OCI-LY1 (cell line): ENCODE measurements around the gene DLK1.

Source experiments
- CTCF ChIP-seq: fragments of 200-600 bp; sonication (generic), shearing (Covaris generic); IDR thresholded peaks from 2 replicates; pipeline ENCODE4 v1.5.1; 2017; ENCODE audit warnings: mild to moderate bottlenecking, antibody characterized with exemption, low read length, moderate library complexity, mixed read lengths
- EZH2 ChIP-seq: fragments of 200-600 bp; sonication (generic), shearing (Covaris generic); IDR thresholded peaks from 2 replicates; pipeline ENCODE4 v1.8.0; 2017; ENCODE audit warnings: borderline replicate concordance, mixed run types, mild to moderate bottlenecking, antibody characterized with exemption, low read length, moderate library complexity, mixed read lengths

GRCh38 chr14:100755649-100756048 is 29.0 kb downstream of the DLK1 start:
- TF ChIP-seq CTCF (no peak), EZH2 (no peak)
